Uterus (tissue), 4 donors: ENCODE results near the gene TFB1M. TPM values are rescaled to one million over a fixed set of nuclear protein-coding genes. Genes with fewer than 3 reads are reported as not detected.

Source experiments
- DNase-seq, 2 donors: peaks; one replicate each; pipeline ENCODE4 v3.0.0-alpha.2; 2019 to 2020
- H3K27ac ChIP-seq, 2 donors: fragments of 200-600 bp; sonication (generic); 1 replicate in 1 of 2; 2 replicates in 1 of 2; pipeline ENCODE4 v1.5.1; 2016 to 2018
- H3K27me3 ChIP-seq, 2 donors: fragments of 200-600 bp; sonication (generic); one replicate each; pipeline ENCODE4 v1.5.1; 2018 to 2019; ENCODE audit warnings: control low read depth in 1 of 2
- H3K36me3 ChIP-seq, 2 donors: fragments of 200-600 bp; sonication (generic); one replicate each; pipeline ENCODE4 v1.5.1; 2019; ENCODE audit warnings: control low read depth in 1 of 2
- H3K4me1 ChIP-seq, 2 donors: fragments of 200-600 bp; sonication (generic); one replicate each; pipeline ENCODE4 v1.5.1; 2018 to 2019; ENCODE audit warnings: control low read depth in 1 of 2
- H3K4me3 ChIP-seq, 2 donors: fragments of 200-600 bp; sonication (generic); 1 replicate in 1 of 2; 2 replicates in 1 of 2; pipeline ENCODE4 v1.5.1; 2018 to 2019; ENCODE audit warnings: mild to moderate bottlenecking in 1 of 2
- H3K9me3 ChIP-seq, 2 donors: fragments of 200-600 bp; sonication (generic); one replicate each; pipeline ENCODE4 v1.5.1; 2019; ENCODE audit warnings: control low read depth in 1 of 2
- CTCF ChIP-seq, 4 experiments: fragments of 200-600 bp in 2 of 4; fragments of 450-650 bp in 2 of 4; sonication (generic) in 2 of 4; IDR thresholded peaks; one replicate each; pipeline ENCODE4 v1.5.1; 2016 to 2019; ENCODE audit warnings: antibody characterized with exemption in 4 of 4, mild to moderate bottlenecking in 2 of 4, moderate library complexity in 1 of 4
- POLR2A ChIP-seq, 2 donors: fragments of 450-650 bp; IDR thresholded peaks; one replicate each; pipeline ENCODE4 v1.6.1; 2016; ENCODE audit warnings: antibody characterized with exemption in 2 of 2, mild to moderate bottlenecking in 1 of 2, moderate library complexity in 1 of 2
- intact Hi-C: fragments of 100-400 bp; cut with DNase I; formaldehyde crosslinking; loops from one replicate; pipeline ENCODE4 v1.15.1; 2023; ENCODE audit warnings: low total_unique reads
- total RNA-seq, 4 donors: library from RNA; depleted of rRNA in 3 of 4; stranded (reverse); fragments of >200 nt in 3 of 4; gene quantifications; one replicate each; pipeline versions ENCODE4 v1.1.0 to v1.2.4, GENCODE V29; 2014 to 2023
- donor health status: DM: yes; HTN: yes; CAD: no.

The TFB1M gene
- total RNA-seq, 4 donors from 2014 or later: 0.59 to 46.1 (median 20.9) TPM

GRCh38 chr6:155324993-155325392 lies 10.7 kb upstream of the TFB1M start:
- Histone ChIP-seq H3K4me3 (no peak overlapping the region), H3K36me3 (no peaks in the 10 kb centered on the region), H3K27me3 (no peaks in the 10 kb centered on the region), H3K4me1 (no peaks in the 10 kb centered on the region), H3K27ac (no peak overlapping the region), H3K9me3 (no peaks in the 10 kb centered on the region)
- TF ChIP-seq CTCF (IDR thresholded peaks at IDR 0.05) (no peak), POLR2A (IDR thresholded peaks at IDR 0.05) (no peak)
- DNase-seq: no peak
- intact Hi-C loops: no loop called here

- Histone ChIP-seq H3K9me3 (no peaks in the 10 kb centered on the region), H3K4me1 (no peaks in the 10 kb centered on the region), H3K4me3 (no peak overlapping the region), H3K27ac (no peak overlapping the region), H3K36me3 (no peaks in the 10 kb centered on the region), H3K27me3 (no peaks in the 10 kb centered on the region)
- intact Hi-C loops: no loop called here
- DNase-seq: no peak
- TF ChIP-seq CTCF (IDR thresholded peaks at IDR 0.05): no peak
- no peak for TF ChIP-seq POLR2A (IDR thresholded peaks at IDR 0.05)
Observed at GRCh38 chr6:155324172-155324571, 9.9 kb upstream of the TFB1M start.

- Histone ChIP-seq H3K9me3 (no peaks in the 10 kb centered on the region), H3K36me3 (no peaks in the 10 kb centered on the region), H3K27ac (no peak overlapping the region), H3K27me3 (no peaks in the 10 kb centered on the region), H3K4me3 (no peak overlapping the region), H3K4me1 (no peaks in the 10 kb centered on the region)
- no peak for DNase-seq
- intact Hi-C loops: no loop called here
- TF ChIP-seq CTCF (IDR thresholded peaks at IDR 0.05) (no peak), POLR2A (IDR thresholded peaks at IDR 0.05) (no peak)
Observed at GRCh38 chr6:155319902-155320301, 5.6 kb upstream of the TFB1M start.

- DNase-seq: no peak
- H3K4me3 ChIP-seq: no peak overlapping the region
- H3K27ac ChIP-seq: no peak overlapping the region
- no peaks in the 10 kb centered on the region for H3K9me3 ChIP-seq
- H3K27me3 ChIP-seq: no peaks in the 10 kb centered on the region
- intact Hi-C loops: no loop called here
- TF ChIP-seq POLR2A (IDR thresholded peaks at IDR 0.05): no peak
- TF ChIP-seq CTCF (IDR thresholded peaks at IDR 0.05): peak in 1 of 4 experiments; percentile 5
- no peaks in the 10 kb centered on the region for H3K36me3 ChIP-seq
- H3K4me1 ChIP-seq: peaks cover 3 to 5% of the 10 kb centered on the region in 2 donors
Observed at GRCh38 chr6:155317186-155317585, 2.9 kb upstream of the TFB1M start.

- Histone ChIP-seq H3K9me3 (no peaks in the 10 kb centered on the region), H3K27me3 (no peaks in the 10 kb centered on the region), H3K36me3 (no peaks in the 10 kb centered on the region), H3K4me1 (peaks cover 3 to 5% of the 10 kb centered on the region in 2 donors), H3K27ac (no peak overlapping the region), H3K4me3 (no peak overlapping the region)
- DNase-seq: no peak
- TF ChIP-seq CTCF (IDR thresholded peaks at IDR 0.05) (no peak), POLR2A (IDR thresholded peaks at IDR 0.05) (no peak)
- intact Hi-C loops: no loop called here
Observed at GRCh38 chr6:155316419-155316818, 2.1 kb upstream of the TFB1M start.
